ENCODE measurements around the gene SMOC2. TPM values are rescaled to one million over a fixed set of nuclear protein-coding genes. Genes with fewer than 3 reads are reported as not detected.

The SMOC2 gene
- polyA plus RNA-seq, 2 of the 4 experiments (the other 2 are of a cell fraction), result not detected

GRCh38 chr6:168585441-168585840, 144.5 kb downstream of the SMOC2 start:
- FAIRE-seq (no peak), DNase-seq (ENCODE audit: low read depth in 1 of 2, low spot score in 1 of 2) (no peak), ATAC-seq (no peak)
- TF ChIP-seq RFX5 (IDR thresholded peaks at IDR 0.05), result no peak
- TF ChIP-seq FOSL2 (IDR thresholded peaks at IDR 0.05), result no peak
- TF ChIP-seq FOSL2 (CRISPR knock-in tag; IDR thresholded peaks at IDR 0.05), result no peak
- TF ChIP-seq USF2 (IDR thresholded peaks at IDR 0.05), result no peak
- TF ChIP-seq HOXB5 (CRISPR knock-in tag; IDR thresholded peaks at IDR 0.05), result no peak
- CTCF ChIA-PET, result no interaction called here
- no peaks in the 10 kb centered on the region for H3K9me3 ChIP-seq
- POLR2A ChIA-PET, result no interaction called here
- no peak overlapping the region for H3K4me2 ChIP-seq
- no peak overlapping the region for H3K27ac ChIP-seq
- no peak overlapping the region for H3K4me3 ChIP-seq
- 41% methylated on average over 3 of the region's 3 CpGs for WGBS (ENCODE audit: missing lambda C conversion rate)
- H3K4me1 ChIP-seq, result no peaks in the 10 kb centered on the region

GRCh38 chr6:168589275-168589674, 148.3 kb downstream of the SMOC2 start:
- H3K4me2 ChIP-seq, result no peak overlapping the region
- CTCF ChIA-PET, result no interaction called here
- whole genome bisulfite sequencing (ENCODE audit: missing lambda C conversion rate), result no CpG with 5 or more reads among the region's 2 CpGs
- no peaks in the 10 kb centered on the region for H3K4me1 ChIP-seq
- no peak overlapping the region for H3K4me3 ChIP-seq
- H3K27ac ChIP-seq, result no peak overlapping the region
- ATAC-seq, result no peak
- no peak for FAIRE-seq
- no peaks in the 10 kb centered on the region for H3K9me3 ChIP-seq
- no peak for DNase-seq (ENCODE audit: low read depth in 1 of 2, low spot score in 1 of 2)
- POLR2A ChIA-PET, result no interaction called here
- TF ChIP-seq RCOR1 (IDR thresholded peaks at IDR 0.05; ENCODE audit: low read depth, low read length) (no peak), RNF2 (IDR thresholded peaks at IDR 0.05; ENCODE audit: borderline replicate concordance, low read depth) (no peak), RAD21 (conservative IDR thresholded peaks at IDR 0.05 in 1 of 2, IDR thresholded peaks at IDR 0.05 in 1 of 2) (no peak)

GRCh38 chr6:168590406-168590805, 149.4 kb downstream of the SMOC2 start:
- no peak overlapping the region for H3K27ac ChIP-seq
- H3K4me3 ChIP-seq, result no peak overlapping the region
- ATAC-seq (no peak), DNase-seq (ENCODE audit: low read depth in 1 of 2, low spot score in 1 of 2) (no peak), FAIRE-seq (no peak)
- POLR2A ChIA-PET, result no interaction called here
- H3K9me3 ChIP-seq, result no peaks in the 10 kb centered on the region
- H3K4me2 ChIP-seq, result no peak overlapping the region
- TF ChIP-seq KDM5A (IDR thresholded peaks at IDR 0.05) (no peak), JUNB (IDR thresholded peaks at IDR 0.05) (no peak), MAX (IDR thresholded peaks at IDR 0.05) (no peak), BHLHE40 (IDR thresholded peaks at IDR 0.05; ENCODE audit: low read depth, low read length) (no peak), ZSCAN20 (CRISPR knock-in tag; IDR thresholded peaks at IDR 0.05) (no peak), FOSL2 (IDR thresholded peaks at IDR 0.05) (no peak), FOSL2 (CRISPR knock-in tag; IDR thresholded peaks at IDR 0.05) (no peak), TFCP2L1 (CRISPR knock-in tag; IDR thresholded peaks at IDR 0.05) (no peak)
- H3K4me1 ChIP-seq, result no peaks in the 10 kb centered on the region
- WGBS (ENCODE audit: missing lambda C conversion rate), result 51% methylated on average over 9 of the region's 10 CpGs
- CTCF ChIA-PET, result no interaction called here

GRCh38 chr6:168596344-168596743, 155.4 kb downstream of the SMOC2 start:
- ATAC-seq (no peak), DNase-seq (ENCODE audit: low read depth in 1 of 2, low spot score in 1 of 2) (no peak), FAIRE-seq (no peak)
- Histone ChIP-seq H3K4me2 (no peak overlapping the region), H3K4me1 (no peaks in the 10 kb centered on the region), H3K4me3 (no peak overlapping the region), H3K27ac (no peak overlapping the region), H3K9me3 (no peaks in the 10 kb centered on the region)
- ChIA-PET CTCF (no interaction called here), POLR2A (no interaction called here)
- TF ChIP-seq POLR2A (IDR thresholded peaks at IDR 0.05; ENCODE audit: low read length), result no peak
- TF ChIP-seq REST (IDR thresholded peaks at IDR 0.05), result no peak
- no peak for TF ChIP-seq RCOR1 (IDR thresholded peaks at IDR 0.05; ENCODE audit: low read depth, low read length)
- no peak for TF ChIP-seq HOXB13 (CRISPR knock-in tag; IDR thresholded peaks at IDR 0.05; ENCODE audit: low read depth)
- no peak for TF ChIP-seq EHF (CRISPR knock-in tag; IDR thresholded peaks at IDR 0.05)
- WGBS (ENCODE audit: missing lambda C conversion rate), result 8% methylated on average over 11 of the region's 11 CpGs

Data from A549 (cell line).